ENCODE results near the gene CD59.

CD59 gene

DNA sequence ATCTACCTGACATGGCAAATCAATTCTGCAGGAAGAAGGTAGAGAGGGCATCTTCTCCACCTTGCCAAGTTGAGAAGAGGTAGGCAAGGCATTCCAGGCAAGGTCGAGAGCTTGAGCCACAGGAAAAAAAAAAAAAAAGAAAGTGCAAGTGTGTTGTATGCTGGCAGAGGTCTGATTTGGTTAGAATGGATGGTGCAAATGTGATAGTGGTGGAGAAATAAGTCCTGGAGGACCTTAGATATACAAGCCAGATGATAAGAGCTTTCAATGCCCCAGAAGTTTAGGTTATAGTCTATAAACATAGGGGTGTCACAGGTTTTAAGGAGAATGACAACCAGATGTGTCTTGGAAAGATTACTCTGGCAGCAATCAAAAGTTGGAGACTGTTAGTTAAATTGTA lies 36.6 kb upstream of the CD59 start:
- Histone ChIP-seq H3K9me3 (ENCODE audit: control insufficient read depth, low read depth, low read length) (no peaks in the 10 kb centered on the region), H3K9ac (ENCODE audit: low read length) (no peak overlapping the region), H3K27ac (ENCODE audit: low read length) (no peak overlapping the region), H3K36me3 (ENCODE audit: control insufficient read depth, low read depth, low read length) (peaks cover 6% of the 10 kb centered on the region), H3K27me3 (ENCODE audit: control insufficient read depth, insufficient read depth, low read length) (peaks cover 33% of the 10 kb centered on the region), H3K4me3 (ENCODE audit: low read length) (no peak overlapping the region), H3K4me1 (ENCODE audit: control insufficient read depth, low read depth, low read length) (peaks cover 3% of the 10 kb centered on the region)

DNA sequence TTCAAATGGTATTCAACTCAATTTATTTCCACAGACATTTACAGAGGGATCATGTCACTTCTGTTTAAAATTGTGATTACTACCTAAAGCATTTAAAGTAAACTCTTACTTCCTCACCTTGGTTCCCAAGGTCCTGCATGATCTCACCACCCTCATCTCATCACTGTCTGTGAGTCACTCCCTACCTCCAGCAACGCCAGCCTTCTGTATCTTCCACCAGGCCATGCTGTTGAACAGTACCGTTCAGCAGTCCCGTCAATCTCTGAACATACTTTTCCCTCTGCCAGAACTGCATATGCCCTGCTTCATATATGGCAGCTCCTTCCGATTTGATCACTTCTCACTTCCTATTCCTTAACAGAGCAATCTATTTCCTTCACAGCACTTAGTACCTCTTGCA lies 36.1 kb upstream of the CD59 start:
- H3K9ac ChIP-seq (ENCODE audit: low read length): no peak overlapping the region

DNA sequence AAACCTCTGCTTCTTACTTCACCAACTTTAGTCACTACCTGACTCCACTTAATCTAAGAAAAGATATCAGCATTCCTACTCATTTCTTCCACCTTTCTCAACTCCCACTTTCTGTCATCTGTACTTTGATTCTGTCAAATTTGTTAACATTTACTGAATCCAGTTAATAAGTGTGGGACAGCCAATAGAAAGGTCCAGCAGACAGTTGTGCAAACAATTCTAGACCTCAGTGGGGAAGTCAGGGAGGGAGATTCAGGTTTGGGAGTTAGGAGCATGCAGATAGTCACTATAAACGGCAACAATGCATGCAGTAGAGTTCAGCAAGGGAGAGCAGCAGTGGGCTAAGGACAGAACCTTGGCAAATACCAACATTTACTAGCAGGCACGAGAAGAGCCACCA lies 34.0 kb upstream of the CD59 start:
- Histone ChIP-seq H3K27ac (ENCODE audit: low read length) (no peak overlapping the region), H3K4me3 (ENCODE audit: low read length) (no peak overlapping the region), H3K27me3 (ENCODE audit: control insufficient read depth, insufficient read depth, low read length) (peaks cover 23% of the 10 kb centered on the region), H3K9ac (ENCODE audit: low read length) (no peak overlapping the region), H3K9me3 (ENCODE audit: control insufficient read depth, low read depth, low read length) (no peaks in the 10 kb centered on the region), H3K4me1 (ENCODE audit: control insufficient read depth, low read depth, low read length) (no peaks in the 10 kb centered on the region), H3K36me3 (ENCODE audit: control insufficient read depth, low read depth, low read length) (peaks cover 18% of the 10 kb centered on the region)

More for the DNA sequence above, 36.1 kb upstream of the CD59 start:
- Histone ChIP-seq H3K27me3 (ENCODE audit: control insufficient read depth, insufficient read depth, low read length) (peaks cover 33% of the 10 kb centered on the region), H3K4me3 (ENCODE audit: low read length) (no peak overlapping the region), H3K27ac (ENCODE audit: low read length) (no peak overlapping the region), H3K36me3 (ENCODE audit: control insufficient read depth, low read depth, low read length) (peaks cover 7% of the 10 kb centered on the region), H3K9me3 (ENCODE audit: control insufficient read depth, low read depth, low read length) (no peaks in the 10 kb centered on the region), H3K4me1 (ENCODE audit: control insufficient read depth, low read depth, low read length) (no peaks in the 10 kb centered on the region)

DNA sequence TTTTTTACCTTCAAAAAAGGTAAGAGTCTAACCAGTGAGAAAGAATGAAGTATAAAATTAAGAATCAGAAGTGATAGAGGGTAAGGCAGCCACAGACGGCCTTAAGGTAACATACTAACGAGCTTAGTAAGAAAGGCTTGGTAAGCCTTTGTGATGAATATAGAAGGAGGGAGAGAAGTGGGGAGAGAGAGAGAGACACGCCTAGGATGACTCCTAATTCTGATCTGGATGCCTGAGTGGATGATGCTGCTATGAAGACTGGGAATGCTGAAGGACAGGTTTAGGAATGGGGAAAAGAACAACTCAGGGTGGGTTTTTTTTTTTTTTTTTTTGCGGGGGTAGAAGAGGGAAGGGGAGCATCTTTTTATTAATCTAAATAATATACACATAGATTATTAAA lies 33.3 kb upstream of the CD59 start:
- Histone ChIP-seq H3K27me3 (ENCODE audit: control insufficient read depth, insufficient read depth, low read length) (peaks cover 17% of the 10 kb centered on the region), H3K27ac (ENCODE audit: low read length) (no peak overlapping the region), H3K9ac (ENCODE audit: low read length) (no peak overlapping the region), H3K9me3 (ENCODE audit: control insufficient read depth, low read depth, low read length) (no peaks in the 10 kb centered on the region), H3K36me3 (ENCODE audit: control insufficient read depth, low read depth, low read length) (peaks cover 18% of the 10 kb centered on the region), H3K4me3 (ENCODE audit: low read length) (no peak overlapping the region), H3K4me1 (ENCODE audit: control insufficient read depth, low read depth, low read length) (no peaks in the 10 kb centered on the region)

DNA sequence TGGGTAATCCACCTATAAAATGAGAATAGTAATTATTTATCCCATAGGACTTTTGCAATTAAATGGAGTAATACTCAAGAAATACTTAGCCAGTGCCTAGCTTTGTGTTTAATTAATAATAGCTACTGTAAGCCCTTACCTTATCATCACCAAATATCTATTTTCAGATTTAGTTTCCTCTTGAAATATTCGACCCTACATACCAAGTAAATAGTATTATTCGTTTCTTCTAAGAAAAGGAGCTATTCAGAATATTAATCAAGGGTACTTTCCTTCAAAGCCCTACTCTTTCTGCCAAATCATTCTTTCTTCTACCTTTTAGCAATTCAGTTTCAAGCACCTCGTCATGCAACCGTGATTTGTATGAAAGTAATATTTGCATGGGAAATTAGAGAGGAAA lies 31.4 kb upstream of the CD59 start:
- no peak overlapping the region for H3K9ac ChIP-seq (ENCODE audit: low read length)
- H3K36me3 ChIP-seq (ENCODE audit: control insufficient read depth, low read depth, low read length): peaks cover 18% of the 10 kb centered on the region
- H3K27me3 ChIP-seq (ENCODE audit: control insufficient read depth, insufficient read depth, low read length): peaks cover 6% of the 10 kb centered on the region
- H3K4me3 ChIP-seq (ENCODE audit: low read length): no peak overlapping the region
- no peaks in the 10 kb centered on the region for H3K4me1 ChIP-seq (ENCODE audit: control insufficient read depth, low read depth, low read length)
- H3K27ac ChIP-seq (ENCODE audit: low read length): no peak overlapping the region
- H3K9me3 ChIP-seq (ENCODE audit: control insufficient read depth, low read depth, low read length): no peaks in the 10 kb centered on the region

DNA sequence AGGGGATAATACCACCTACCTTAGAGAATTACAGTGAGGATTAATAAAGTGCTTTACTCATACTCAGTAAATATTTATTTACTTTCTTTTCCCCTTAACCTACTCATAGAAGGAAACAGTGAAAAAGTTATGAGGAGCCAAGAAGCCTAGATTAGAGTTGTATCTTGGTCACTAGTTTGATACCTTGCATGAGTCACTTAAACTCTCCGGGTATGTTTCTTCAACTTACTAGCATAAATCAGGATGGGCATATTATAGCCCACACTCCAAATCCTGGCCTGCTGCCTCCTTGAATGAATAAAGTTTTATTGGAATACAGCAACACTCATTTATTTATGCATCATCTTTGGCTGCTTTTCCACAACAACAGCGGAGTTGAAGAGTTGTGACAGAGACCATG lies 29.9 kb upstream of the CD59 start:
- Histone ChIP-seq H3K36me3 (ENCODE audit: control insufficient read depth, low read depth, low read length) (peaks cover 18% of the 10 kb centered on the region), H3K27ac (ENCODE audit: low read length) (no peak overlapping the region), H3K27me3 (ENCODE audit: control insufficient read depth, insufficient read depth, low read length) (no peaks in the 10 kb centered on the region), H3K9me3 (ENCODE audit: control insufficient read depth, low read depth, low read length) (no peaks in the 10 kb centered on the region), H3K4me3 (ENCODE audit: low read length) (no peak overlapping the region), H3K4me1 (ENCODE audit: control insufficient read depth, low read depth, low read length) (no peaks in the 10 kb centered on the region), H3K9ac (ENCODE audit: low read length) (no peak overlapping the region)

DNA sequence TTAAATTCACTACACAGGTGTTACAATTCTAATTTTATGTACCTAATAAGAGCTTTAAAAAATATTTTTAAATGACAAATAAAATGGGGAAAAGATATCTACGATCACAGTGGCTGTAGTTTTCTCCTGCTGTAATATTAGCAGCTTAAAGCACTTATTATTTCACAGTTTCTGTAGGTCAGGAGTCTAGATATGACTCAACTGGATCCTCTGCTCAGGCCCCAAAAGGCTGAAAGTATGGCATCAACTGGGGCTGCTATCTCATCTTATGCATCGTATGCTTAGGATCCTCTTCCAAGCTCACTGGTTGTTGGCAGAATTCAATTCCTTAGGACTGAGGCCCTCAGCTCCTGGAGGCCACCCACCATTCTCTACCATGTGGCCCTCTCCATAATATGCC lies 25.2 kb upstream of the CD59 start:
- Histone ChIP-seq H3K4me1 (ENCODE audit: control insufficient read depth, low read depth, low read length) (no peaks in the 10 kb centered on the region), H3K27ac (ENCODE audit: low read length) (no peak overlapping the region), H3K9ac (ENCODE audit: low read length) (no peak overlapping the region), H3K27me3 (ENCODE audit: control insufficient read depth, insufficient read depth, low read length) (no peaks in the 10 kb centered on the region), H3K36me3 (ENCODE audit: control insufficient read depth, low read depth, low read length) (peaks cover 14% of the 10 kb centered on the region), H3K4me3 (ENCODE audit: low read length) (no peak overlapping the region), H3K9me3 (ENCODE audit: control insufficient read depth, low read depth, low read length) (no peaks in the 10 kb centered on the region)

DNA sequence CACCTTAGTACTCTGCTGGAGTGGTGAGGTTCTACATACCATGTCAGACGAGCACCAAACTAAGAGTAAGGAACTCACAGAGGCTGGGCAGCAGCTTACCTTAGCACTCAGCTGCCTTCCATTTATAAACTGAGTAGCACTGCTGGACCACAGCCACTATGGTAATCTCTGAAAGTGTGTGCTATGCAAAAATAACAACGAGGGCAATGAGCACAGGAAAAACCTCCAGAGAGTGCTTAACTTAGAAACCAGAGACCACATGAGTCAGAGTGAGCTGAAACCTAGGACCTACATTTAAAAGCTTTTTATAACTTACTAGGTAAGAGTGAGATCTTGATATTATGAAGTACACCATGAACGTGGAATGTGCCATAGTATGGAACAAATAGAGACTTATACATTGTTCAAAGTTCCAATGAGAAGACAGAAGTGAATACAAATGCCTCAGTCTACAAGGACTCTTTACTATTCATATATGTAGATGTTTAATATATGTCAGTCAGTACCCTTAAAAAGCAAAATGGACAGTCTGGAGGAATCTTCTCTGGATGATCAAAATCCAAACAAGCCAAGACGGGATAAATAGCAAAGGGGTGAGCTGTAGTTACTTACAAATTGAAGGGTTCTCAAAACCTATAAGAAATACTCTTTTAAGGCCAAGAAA lies 17.2 kb upstream of the CD59 start:
- no peaks in the 10 kb centered on the region for H3K4me1 ChIP-seq (ENCODE audit: control insufficient read depth, low read depth, low read length)
- H3K27me3 ChIP-seq (ENCODE audit: control insufficient read depth, insufficient read depth, low read length): no peaks in the 10 kb centered on the region
- no peak overlapping the region for H3K9ac ChIP-seq (ENCODE audit: low read length)
- H3K27ac ChIP-seq (ENCODE audit: low read length): no peak overlapping the region
- no peaks in the 10 kb centered on the region for H3K9me3 ChIP-seq (ENCODE audit: control insufficient read depth, low read depth, low read length)
- H3K36me3 ChIP-seq (ENCODE audit: control insufficient read depth, low read depth, low read length): peaks cover 20% of the 10 kb centered on the region
- no peak overlapping the region for H3K4me3 ChIP-seq (ENCODE audit: low read length)

DNA sequence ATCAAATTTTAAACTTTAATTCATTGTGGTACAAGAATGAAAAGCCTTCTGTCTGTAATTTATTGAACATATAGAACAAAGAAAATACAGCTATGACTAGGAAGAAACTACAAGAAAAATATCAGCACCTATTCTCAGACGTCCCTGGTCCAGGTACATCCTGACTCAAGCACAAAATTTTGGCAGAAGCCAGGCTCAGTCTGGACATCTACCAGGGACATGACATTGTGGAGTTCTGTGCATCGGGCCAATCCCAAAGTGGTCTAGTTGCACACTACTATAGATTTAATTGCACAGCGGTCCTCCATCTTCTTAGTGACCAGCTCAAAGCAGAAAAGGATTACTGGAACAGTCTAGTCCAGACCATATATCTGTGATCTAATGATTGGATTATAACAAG lies 15.7 kb upstream of the CD59 start:
- Histone ChIP-seq H3K4me3 (ENCODE audit: low read length) (no peak overlapping the region), H3K4me1 (ENCODE audit: control insufficient read depth, low read depth, low read length) (no peaks in the 10 kb centered on the region), H3K9me3 (ENCODE audit: control insufficient read depth, low read depth, low read length) (no peaks in the 10 kb centered on the region), H3K36me3 (ENCODE audit: control insufficient read depth, low read depth, low read length) (peaks cover 19% of the 10 kb centered on the region), H3K27ac (ENCODE audit: low read length) (no peak overlapping the region), H3K9ac (ENCODE audit: low read length) (no peak overlapping the region), H3K27me3 (ENCODE audit: control insufficient read depth, insufficient read depth, low read length) (no peaks in the 10 kb centered on the region)

DNA sequence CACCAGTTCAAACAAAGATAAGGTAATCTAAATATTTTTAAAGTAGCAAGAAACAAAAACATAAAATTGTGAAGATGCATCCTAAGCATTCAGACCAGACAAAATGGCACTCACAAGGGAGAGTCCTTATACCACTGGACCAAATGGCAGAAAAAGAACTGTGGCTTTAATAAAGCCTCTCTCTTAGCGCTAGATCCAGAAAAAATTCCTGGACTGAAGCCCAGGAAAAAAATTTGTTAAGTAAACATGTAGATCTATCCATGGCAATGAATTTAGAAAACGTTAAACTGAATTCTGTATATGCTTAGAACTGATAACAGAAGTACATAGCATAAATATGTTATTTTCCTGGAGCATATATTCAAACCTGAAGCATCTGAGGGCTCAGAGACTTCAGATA lies 11.8 kb upstream of the CD59 start:
- Histone ChIP-seq H3K27ac (ENCODE audit: low read length) (no peak overlapping the region), H3K9ac (ENCODE audit: low read length) (no peak overlapping the region), H3K4me1 (ENCODE audit: control insufficient read depth, low read depth, low read length) (no peaks in the 10 kb centered on the region), H3K27me3 (ENCODE audit: control insufficient read depth, insufficient read depth, low read length) (no peaks in the 10 kb centered on the region), H3K4me3 (ENCODE audit: low read length) (no peak overlapping the region), H3K9me3 (ENCODE audit: control insufficient read depth, low read depth, low read length) (no peaks in the 10 kb centered on the region), H3K36me3 (ENCODE audit: control insufficient read depth, low read depth, low read length) (peaks cover 12% of the 10 kb centered on the region)

DNA sequence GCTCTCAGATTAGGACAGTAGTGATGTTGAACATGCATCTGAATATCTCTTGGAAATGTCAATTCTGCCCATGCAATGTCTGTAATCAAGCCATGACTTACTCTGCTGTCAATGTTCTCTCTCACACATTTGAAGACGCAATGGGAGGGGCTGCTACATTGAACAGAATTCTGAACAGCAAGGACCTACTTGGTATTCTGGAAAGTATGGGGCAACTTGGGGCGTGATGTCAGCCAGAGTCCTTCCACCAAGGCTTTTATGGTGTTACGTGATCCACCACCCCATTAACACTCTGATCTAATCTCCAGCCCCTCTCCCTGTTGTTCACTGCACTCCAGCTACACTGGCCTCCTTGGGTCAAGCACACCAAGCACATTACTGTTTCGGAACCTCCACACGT lies 7.1 kb upstream of the CD59 start:
- no peak overlapping the region for H3K27ac ChIP-seq (ENCODE audit: low read length)

DNA sequence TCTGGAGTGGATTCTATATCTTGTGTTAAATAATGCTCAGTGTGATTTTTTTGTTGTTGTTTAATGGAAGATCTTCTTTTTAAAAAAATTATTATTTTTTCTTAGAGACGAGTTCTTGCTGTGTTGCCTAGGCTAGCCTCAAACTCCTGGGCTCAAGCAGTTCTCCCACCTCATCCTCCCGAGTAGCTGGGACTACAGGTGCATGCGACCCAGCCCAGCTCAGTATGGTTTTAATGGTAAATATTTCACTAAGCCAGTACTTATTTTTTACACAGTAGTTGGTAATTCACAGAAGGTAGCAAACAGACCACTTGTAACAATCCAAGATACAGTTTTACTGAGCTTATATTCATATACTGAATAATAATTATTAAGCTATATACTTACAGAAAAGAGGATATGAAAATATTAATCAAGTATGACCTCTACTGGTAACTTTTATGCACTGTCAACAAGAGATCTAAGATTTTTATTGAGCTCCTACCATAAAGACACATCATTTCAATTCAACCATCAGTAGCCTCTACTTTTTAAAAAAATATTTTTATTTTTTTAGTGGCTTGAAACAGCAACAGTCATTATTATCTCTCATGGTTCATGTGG lies 6.1 kb upstream of the CD59 start:
- Histone ChIP-seq H3K27ac (ENCODE audit: low read length) (no peak overlapping the region), H3K9ac (ENCODE audit: low read length) (no peak overlapping the region), H3K4me1 (ENCODE audit: control insufficient read depth, low read depth, low read length) (no peaks in the 10 kb centered on the region), H3K27me3 (ENCODE audit: control insufficient read depth, insufficient read depth, low read length) (no peaks in the 10 kb centered on the region), H3K36me3 (ENCODE audit: control insufficient read depth, low read depth, low read length) (peaks cover 6% of the 10 kb centered on the region), H3K4me3 (ENCODE audit: low read length) (no peak overlapping the region), H3K9me3 (ENCODE audit: control insufficient read depth, low read depth, low read length) (no peaks in the 10 kb centered on the region)

More for the DNA sequence above, 7.1 kb upstream of the CD59 start:
- H3K27me3 ChIP-seq (ENCODE audit: control insufficient read depth, insufficient read depth, low read length): no peaks in the 10 kb centered on the region
- H3K4me3 ChIP-seq (ENCODE audit: low read length): no peak overlapping the region
- peaks cover 6% of the 10 kb centered on the region for H3K36me3 ChIP-seq (ENCODE audit: control insufficient read depth, low read depth, low read length)
- H3K9me3 ChIP-seq (ENCODE audit: control insufficient read depth, low read depth, low read length): no peaks in the 10 kb centered on the region
- no peaks in the 10 kb centered on the region for H3K4me1 ChIP-seq (ENCODE audit: control insufficient read depth, low read depth, low read length)
- H3K9ac ChIP-seq (ENCODE audit: low read length): no peak overlapping the region

Measured in iPS-18a (cell line).